Measurements from ENCODE around the gene STC2.

- TF ChIP-seq CTCF (IDR thresholded peaks at IDR 0.05) (no peak), PRDM15 (CRISPR knock-in tag; IDR thresholded peaks at IDR 0.05) (no peak), CREM (CRISPR knock-in tag; IDR thresholded peaks at IDR 0.05) (no peak)
These were observed 26.4 kb upstream of the STC2 start for GRCh38 chr5:173354645-173355044.

All from WTC11 (cell line).